Stimulated activated CD4-positive, alpha-beta T cell treated with anti-CD3 and anti-CD28 coated beads, Interleukin-1b, Interleukin-23, amount 100 ng/mL, for 48 hours (primary cell): Measurements from ENCODE around the gene TBKBP1.
A peak's percentile ranks its signal among the peaks of the same experiment; 100 is the strongest.
"Not testable (repeated sequence)": the region's sequence is repeated elsewhere in the genome, so short reads cannot be mapped to it uniquely, and the experiment has no call there.

Source experiments
- DNase-seq: peaks from one replicate; pipeline ENCODE4 v3.0.0-alpha.2; 2020

Gene TBKBP1

DNA sequence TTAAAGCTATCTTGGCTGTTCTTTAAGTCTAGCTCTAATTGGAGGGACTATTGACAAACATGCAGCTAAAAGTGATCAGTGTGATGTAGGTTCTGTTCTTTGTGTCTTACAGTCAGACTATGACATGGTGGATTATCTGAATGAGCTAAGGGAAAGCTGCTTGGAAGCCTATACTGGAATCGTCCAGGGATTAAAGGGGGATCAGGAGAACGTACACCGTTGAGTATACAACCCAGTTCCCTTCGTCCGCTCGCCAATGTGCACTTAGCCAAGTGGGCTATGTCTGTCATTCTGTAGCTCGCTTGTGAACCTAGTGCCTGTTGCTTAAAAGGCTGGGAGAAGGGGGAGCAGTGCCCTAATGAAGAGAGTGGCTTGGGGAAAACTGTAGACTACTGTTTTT is 15.8 kb upstream of the TBKBP1 start:
- DNase-seq: no peak

DNA sequence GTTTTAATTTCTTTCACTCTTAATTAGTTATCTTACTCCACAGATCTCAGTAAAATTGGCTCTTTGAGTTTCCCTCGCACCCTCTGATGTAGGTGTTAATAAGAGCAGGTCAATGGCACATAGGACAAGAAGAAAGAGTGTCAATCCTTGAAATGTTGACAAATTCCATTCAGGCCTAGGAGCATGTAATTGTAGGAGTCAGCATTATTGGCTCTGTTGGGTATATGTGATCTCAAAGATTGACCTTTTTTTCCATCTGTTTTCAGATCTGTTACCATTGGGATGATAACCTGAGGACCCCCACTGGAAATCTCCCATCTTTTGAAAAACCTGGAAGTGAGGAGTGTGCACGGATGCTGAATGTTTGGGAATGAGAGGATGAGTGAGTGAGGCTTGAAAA is 11.8 kb upstream of the TBKBP1 start:
- no peak for DNase-seq

DNA sequence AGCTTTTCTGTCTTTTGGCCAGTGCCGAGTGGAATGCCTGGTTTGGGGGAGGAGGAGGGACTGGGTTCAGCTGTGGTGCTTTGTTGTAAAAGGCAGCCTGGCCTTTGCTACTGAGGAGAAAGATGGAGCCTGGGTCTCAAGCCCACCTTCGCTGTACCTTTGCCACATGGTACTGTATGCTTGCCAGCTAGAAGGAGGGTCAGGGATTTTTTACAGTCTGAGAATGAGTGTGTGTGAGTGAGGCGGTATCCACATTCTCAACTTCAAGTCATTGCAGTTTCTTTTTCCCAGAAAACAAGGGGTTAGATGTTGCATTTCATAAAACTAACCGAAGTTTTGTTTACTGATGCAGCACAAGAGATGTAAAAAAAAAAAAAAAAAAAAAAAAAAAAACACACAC is 11.2 kb upstream of the TBKBP1 start:
- not testable (repeated sequence) for DNase-seq

DNA sequence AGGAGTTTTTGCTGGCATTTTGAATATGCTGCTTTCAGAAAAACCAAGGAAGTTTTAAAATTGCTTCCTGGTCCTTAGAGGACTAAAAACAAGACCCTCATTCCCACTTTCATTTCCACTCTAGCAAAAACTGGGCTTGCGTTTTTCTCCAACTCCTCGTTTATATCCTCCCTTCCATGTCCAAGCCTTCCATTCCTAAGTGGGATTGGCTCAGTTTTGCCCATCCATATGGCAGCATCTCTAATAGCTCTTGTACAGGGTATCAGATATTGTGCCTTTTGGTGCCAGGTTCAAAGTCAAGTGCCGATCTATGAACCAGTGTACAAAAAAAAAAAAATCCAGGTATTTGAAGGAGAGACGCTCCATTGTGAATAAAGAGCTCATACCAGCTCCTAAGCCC is 9.9 kb upstream of the TBKBP1 start:
- DNase-seq: no peak

DNA sequence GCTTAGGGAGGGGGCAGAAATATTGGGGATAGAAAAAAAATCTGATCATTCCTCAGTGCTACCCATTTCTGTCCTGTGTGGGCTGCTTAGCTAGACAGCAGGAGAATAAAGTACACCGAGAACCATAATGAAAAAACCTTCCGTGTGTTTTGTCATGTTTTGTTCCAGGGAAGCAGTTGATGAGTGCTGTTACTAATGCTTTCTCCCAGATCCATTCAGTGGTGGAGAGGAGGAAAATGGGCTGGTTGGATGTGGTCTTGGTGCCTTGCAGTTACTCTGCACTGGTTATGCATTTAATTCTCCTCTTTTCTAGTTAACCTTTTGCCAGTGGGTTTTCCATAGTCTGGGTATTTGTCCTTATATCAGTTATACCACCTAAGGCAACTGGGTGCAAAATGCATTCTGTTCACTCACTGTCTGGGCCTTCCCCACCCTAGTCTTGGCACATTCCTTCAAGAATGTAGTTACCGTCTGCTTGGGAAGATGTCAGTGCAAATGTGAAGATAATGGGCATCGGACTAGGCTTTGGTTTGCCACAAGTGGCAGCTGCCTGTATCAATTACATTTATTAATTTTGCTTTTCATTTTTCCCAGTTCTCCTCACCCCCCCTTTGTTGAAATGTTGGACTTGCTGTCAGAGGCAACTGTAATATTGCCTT is 9.3 kb upstream of the TBKBP1 start:
- no peak for DNase-seq

DNA sequence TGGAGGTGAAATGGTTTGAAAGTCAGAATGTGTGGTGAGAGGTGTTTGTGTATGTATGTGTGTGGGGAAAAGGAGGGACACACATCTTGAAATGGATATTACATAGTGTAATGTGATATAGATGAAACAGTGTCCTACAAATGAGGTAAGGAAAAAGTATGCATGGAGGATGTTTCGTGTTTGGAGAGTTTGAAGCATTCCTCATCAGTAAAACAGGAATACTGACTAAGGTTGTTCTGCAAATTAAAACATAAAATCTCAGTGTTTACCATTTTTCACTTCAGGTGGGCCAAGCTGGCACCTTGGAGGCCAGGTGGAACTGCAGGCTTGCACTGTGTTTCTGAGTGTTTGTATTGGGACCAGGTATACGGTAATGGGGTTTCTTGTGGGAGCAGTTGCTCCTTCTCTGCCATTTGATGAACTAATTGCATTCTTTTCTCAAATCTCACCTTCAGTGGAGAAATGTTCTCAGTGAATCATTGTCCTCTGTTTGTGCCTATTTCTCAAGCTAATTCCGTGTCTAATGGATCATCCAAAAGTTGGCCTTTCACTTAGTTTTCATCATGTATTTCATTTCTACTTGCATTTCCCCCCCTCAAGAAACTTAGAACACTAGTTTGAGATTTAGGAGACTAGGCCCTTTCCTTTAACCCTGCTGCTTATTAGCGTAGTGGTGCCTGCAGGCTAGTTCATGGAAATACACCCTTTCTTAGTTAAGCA is 8.2 kb upstream of the TBKBP1 start:
- DNase-seq: no peak

DNA sequence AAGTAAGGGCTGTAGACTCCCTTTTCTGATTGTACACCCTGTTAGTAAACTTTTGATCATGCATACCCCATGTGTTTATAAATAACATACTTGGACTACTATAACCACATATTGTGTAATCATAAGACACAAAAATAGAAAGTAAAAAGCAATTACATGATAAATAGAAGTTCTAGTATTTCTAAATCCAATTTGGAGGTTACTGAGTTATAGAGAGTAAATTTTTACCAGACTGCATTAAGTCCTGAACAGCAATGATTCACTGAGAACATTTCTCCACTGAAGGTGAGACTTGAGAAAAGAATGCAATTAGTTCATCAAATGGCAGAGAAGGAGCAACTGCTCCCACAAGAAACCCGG is 7.7 kb upstream of the TBKBP1 start:
- DNase-seq: no peak

DNA sequence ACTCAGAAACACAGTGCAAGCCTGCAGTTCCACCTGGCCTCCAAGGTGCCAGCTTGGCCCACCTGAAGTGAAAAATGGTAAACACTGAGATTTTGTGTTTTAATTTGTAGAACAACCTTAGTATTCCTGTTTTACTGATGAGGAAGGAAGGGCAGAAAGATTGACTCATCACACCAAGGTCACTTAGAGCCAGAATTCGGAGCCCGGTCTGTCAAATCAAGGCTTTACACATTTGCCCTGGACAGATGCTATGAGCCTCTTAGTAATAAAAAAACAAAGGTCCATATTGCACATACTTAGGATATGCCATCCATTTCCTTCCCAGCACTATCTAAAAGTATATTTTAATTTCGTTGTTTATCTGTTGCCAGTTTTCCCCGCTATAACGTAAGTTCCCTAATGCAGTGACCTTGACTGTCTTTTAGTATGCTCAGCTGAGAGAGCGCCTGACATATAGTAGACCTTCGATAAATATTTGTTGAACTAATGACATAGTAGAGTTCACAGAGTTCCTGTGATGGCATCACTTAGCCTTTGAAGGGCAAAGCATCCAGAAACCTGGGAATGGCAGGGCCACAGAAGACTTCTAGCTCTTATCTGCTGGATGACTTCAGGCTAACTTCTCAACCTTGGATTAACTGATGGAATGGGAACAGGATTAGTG is 7.2 kb upstream of the TBKBP1 start:
- DNase-seq: no peak

DNA sequence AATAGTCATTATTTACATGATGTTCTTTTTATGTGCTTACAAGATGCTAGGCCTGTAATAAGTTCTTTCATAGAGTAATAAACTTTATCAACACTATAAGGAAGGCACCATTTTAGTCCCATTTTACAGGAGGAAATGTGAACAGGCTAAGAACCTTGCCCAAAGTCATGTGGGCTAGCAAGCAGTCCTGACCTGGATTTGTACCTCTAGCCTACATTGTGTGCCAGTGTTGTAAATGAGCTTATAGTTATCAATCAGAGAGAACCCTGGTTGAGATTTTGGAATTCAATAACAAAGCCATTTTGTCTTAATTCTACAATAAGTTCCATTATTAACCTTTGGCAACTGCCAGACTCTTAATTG is 6.7 kb upstream of the TBKBP1 start:
- DNase-seq: no peak

DNA sequence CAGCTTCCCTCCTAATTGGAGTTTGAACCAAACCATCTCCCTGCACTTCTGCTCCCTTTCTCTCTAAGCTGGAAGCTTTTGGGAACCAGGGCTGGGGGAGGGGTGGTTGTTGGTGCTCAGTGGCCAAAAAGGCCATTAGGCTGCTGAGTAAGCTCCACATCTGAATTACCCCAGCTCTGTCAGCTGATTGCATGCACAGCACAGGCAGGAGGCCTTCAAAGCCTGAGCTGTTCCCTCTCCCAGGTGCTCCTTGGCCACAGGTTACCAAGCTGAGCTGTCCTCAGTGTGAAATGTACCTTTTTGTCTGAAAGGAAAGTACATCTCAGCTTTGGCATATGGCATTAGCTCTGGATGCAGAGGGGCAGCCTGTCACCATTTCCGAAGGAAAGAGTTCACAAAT is 6.2 kb upstream of the TBKBP1 start:
- no peak for DNase-seq

DNA sequence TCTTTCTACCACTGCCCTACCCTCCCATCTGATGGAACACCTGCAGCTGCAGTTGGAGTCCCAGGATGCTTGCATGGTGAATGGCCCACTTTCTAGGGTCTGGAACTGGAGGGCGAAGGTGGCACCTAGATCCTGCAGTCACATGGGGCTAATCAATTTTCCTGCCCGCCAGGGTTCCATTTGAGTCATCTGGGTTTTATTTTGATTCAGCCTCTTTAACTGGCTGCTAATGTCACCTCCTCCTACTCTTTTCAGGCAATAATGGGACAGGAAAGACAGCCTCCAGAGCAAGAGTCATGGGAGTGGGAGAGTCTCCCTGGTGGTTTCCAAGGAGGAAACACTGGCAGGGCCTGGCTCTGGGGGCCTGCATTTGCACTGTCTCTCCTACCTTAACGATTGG is 3.8 kb upstream of the TBKBP1 start:
- no peak for DNase-seq

DNA sequence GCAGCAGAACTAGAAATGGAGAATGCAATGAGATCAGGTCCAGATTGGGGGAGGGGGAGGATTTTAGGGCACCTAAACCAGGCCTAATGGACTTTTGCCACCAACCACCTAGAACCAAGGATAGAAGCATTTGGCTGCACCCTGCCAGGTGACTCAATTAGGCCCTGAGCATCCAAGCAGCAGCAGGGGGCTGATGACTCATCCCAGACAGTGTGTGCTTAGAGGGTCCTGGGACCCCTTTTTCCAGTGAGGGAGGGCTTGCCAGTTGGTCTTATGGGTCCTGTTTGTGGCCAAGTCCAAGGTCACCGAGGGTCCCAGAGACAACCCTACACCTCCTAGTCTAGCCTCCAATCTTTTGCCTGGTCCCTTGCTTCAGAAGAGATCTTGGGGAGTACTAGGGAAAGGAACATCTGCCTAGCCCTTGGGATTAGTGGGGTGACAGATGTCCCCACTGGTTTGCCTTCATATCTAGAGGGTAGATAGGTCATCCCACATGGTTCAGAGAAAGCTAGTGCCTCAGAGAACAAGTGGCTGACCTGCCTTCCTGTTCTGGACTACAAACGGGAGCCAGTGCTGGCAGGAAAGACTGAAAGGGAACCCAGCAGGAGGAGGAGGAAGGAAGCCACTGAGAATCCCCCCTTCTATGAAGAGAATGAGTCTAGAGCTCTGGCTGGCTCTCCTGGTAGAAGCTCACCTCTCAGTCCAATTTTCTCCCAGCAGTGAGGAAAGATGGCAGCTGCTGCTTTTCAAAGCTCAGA is 1.6 kb upstream of the TBKBP1 start:
- no peak for DNase-seq

DNA sequence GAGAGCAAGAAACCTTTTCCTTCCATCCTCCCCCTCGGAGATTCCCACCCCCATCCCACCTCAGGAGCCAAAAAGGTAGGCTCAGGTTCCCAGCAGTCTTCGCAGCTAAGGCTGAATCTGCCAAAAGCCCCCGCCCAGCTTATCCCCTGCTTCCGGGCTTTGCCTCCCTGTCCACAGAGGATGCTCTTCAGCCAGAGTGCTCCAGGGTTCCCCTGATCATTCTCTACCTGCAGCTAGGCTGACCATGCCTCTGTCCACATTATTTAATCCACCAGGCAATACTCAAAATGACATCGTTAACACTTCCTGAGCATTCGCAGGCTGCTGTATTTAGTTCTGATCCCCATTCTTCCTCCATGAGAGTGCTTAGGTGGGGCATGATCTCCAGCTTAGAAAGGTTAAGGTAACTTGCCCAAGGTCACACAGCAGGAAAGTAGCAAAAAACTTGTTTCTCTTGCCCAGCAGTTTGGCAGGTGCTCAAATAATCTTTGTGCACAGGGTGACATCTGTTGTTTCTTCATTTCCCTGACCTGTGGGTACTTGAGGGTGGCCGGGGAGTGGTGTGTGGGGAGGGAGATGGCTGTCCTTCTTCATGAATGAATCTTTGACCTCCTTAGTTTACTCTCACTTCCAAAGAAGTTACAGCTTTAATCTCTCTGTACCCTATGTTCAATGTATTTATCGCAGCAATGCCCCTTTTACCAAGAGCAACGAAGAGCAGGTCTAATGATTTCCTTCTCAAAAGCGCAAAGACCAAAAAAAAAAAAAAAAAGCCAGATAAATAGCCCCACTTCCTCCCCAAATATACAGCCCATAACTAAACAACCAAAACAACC is 848 bp upstream of the TBKBP1 start:
- no peak for DNase-seq

DNA sequence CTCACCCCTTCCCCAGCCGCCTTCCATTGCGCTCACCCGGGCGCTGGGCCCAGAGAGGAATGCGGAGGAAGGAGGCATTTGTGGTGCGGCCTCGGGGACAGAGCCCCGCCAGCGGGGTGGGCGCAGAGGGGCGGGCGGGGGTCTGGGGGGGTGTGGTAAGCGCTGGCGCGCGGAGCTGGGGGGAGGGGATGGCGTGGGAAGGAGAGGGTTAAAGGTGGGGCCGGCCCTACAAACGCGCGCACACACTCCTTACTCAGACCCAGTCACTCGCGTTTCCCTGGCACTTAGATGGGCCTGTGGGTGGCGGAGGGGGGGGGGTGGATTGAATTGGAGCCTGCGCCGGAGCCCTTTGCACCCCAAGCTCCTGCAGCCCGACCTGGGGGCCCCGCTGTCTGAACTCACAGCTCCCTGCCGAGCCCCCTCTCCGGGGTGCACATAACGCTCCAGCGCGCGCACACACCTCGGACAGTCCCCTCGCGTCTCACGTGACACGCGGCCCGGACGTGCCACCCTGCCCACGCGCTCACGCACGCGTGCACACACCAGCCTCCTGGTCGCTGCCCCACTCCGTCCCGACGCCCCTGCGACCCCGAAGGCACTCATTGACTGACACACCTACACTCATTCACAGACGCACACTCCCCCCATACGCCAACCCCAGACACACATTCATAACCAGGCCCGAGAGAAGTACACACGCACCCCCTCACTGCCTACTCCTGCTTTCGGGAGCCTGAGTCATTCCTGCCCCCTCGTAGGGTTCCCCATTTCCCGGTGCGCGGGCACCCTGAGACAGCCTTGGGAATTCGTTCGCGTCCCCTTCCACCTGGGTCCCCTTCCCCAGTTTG is 844 bp downstream of the TBKBP1 start:
- peak; percentile 57 for DNase-seq

DNA sequence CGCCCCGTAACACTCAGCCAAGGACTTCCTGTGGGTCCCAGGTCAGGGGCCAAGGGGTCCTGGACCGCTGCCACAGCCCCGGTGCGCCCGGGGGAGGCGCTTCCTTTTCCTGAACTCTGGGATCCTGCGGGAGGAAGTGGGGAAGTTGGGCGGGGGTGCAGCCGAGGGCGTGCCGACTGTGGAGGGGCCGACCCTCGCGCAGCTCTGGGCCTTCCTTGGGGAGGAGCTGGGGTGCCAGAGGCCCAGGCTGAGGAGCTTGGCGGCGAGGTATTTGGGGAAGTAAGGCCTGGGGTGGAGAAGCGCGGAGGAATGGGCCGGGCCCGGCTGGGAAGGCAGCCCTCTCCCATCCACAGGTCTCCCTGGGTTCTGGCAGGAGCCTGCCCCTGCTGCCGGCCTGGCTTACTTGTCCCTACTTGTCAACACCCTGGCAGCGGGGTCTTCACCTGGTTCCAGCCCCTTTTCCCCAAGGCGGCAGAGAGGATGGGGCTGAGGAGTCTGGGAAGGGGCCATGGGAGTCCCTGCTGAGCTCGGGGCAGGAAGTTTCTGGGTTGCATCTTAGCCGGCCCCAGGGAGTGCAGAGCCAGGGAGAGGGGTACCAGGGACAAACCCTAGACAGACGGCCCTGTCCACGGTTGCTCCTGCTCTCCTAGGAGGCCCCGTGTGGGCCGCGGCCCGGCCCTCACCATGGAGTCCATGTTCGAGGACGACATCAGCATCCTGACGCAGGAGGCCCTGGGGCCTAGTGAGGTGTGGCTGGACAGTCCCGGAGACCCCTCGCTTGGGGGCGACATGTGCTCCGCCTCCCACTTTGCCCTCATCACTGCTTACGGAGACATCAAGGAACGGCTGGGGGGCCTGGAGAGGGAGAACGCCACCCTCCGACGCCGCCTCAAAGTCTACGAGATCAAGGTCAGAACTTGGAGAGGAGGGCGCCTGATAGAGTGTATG is 1.7 kb downstream of the TBKBP1 start:
- DNase-seq: no peak

DNA sequence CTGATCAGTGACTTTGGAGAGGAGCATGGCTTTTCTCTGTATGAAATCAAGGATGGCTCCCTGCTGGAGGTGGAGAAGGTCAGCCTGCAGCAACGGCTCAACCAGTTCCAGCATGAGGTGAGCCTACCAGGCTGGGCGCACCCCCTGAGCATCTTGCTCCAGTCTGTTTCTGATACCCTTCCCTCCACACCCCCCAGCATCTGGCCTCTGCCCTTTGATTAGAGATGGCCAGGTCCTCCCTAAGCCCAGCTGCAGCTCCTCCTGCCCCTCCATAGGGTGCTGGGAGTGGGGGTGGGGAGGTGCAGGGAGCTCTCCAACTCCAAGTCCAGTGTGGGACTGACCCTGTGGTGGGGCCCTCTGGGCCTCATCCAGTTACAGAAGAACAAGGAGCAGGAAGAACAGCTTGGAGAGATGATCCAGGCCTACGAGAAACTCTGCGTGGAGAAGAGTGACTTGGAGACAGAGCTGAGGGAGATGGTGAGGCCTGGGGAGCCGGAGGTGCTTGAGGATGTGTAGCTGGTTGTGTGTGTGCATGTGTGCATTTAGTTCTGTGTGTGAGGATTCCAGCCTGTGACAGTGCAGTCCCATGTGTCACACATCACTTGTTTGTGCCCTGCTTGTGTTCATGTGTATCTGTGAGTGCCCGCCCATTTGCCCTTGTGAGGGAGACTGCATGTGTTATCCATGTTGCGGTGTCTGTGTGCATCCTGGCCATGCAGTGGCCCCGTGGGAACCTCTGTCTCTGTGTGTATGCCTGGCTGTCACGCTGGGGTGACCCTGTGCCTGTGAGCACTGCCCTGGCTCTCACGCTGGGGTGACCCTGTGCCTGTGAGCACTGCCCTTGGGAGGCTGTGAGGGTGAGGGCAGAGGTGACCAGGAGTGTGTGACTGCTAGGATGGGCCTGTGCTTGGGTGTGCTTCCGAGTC is 3.0 kb downstream of the TBKBP1 start:
- no peak for DNase-seq

DNA sequence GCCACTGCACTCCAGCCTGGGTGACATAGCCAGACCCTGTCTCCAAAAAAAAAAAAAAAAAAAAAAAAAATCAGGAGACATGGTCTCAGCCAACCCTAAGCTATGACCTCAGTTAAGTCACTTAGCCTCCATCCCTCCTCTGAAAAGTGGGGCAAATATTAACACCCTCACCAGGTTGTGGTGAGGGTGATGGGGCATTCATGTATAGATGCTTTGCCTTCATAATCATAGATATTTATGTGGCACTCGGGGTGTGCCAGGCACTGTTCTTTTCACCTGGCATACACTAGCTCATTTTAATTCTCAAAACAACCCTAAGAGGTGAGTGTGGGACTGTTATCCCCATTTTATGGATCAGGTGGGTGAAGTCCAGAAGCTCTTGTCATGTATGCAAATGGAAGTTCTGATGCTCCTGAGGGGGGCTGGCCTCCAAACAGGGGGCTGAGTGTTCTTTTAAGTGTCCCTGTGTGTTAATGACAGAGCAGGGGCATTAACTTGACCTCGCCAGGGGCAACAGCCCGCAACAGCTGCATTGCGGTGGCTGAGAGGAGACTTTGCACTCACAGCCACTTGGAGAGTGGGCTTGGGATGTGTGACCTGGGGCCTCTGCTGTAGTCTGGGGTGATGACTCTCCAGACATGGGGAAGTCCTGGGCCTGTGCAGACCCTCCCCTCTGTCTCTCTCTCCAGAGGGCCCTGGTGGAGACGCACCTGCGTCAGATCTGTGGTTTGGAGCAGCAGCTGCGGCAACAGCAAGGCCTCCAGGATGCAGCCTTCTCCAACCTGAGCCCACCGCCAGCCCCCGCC is 4.1 kb downstream of the TBKBP1 start:
- no peak for DNase-seq

DNA sequence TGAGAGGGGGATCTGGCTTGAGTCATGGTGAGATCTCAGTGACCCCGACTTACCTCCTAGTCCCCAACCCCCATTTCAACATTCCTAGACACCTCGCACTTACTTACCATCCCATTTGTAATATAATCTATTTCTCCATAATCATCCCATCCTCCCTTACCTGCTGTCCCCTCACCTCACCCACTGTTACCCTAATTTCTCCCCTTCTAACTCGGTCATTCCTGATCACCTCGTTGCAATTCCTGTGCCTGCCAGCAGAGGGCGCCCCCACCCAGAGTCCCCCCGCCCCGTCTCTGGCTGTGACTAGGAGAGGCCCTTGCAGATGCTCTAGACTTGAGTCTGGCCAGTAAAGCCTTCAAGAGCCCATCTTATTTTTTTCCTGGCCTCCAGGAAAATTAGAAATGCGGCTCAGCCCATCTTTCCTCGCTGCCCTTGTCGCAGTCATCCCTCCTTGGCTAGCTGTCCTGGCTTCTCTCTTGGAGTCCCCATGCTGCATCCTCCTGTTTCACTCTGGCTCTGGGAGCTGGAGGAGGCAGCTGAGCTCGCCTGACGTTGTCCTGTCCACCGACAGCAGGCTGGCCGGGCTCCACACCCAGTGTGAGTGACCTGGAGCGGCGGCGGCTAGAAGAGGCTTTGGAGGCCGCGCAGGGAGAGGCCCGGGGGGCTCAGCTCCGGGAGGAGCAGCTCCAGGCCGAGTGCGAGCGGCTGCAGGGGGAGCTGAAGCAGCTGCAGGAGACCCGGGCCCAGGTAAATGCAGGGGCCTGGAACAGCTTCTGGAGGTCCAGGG is 5.0 kb downstream of the TBKBP1 start:
- peak; percentile 85 for DNase-seq
